H9 (cell line): ENCODE measurements around the gene VPS13A. TPM values are rescaled to one million over a fixed set of nuclear protein-coding genes. Genes with fewer than 3 reads are reported as not detected.

Source experiments
- DNase-seq: peaks from one replicate; pipeline ENCODE4 v3.0.0-alpha.2; 2017
- H2AFZ ChIP-seq: one replicate; pipeline ENCODE4 v1.6.1; 2013; ENCODE audit warnings: mild to moderate bottlenecking, low read length, control low read depth, moderate library complexity
- H2AK5ac ChIP-seq: 2 replicates; pipeline ENCODE4 v1.6.1; 2013; ENCODE audit warnings: low read length, control low read depth, mixed read lengths; ENCODE audit not compliant: insufficient read length
- H2BK120ac ChIP-seq: one replicate; pipeline ENCODE4 v1.6.1; 2013; ENCODE audit warnings: low read depth, mild to moderate bottlenecking, low read length, control low read depth, inconsistent platforms; ENCODE audit not compliant: poor library complexity, severe bottlenecking
- H2BK12ac ChIP-seq: 2 replicates; pipeline ENCODE4 v1.6.1; 2013; ENCODE audit warnings: low read length, control low read depth, mixed read lengths, low read depth; ENCODE audit not compliant: insufficient read length
- H2BK15ac ChIP-seq: 2 replicates; pipeline ENCODE4 v1.6.1; 2013; ENCODE audit warnings: low read depth, low read length, control low read depth
- H2BK20ac ChIP-seq: one replicate; pipeline ENCODE4 v1.6.1; 2013; ENCODE audit warnings: low read depth, mild to moderate bottlenecking, low read length, control low read depth, inconsistent platforms; ENCODE audit not compliant: poor library complexity, severe bottlenecking
- H2BK5ac ChIP-seq: 2 replicates; pipeline ENCODE4 v1.6.1; 2013; ENCODE audit warnings: low read length, control low read depth, mixed read lengths; ENCODE audit not compliant: insufficient read length
- H3K14ac ChIP-seq: 2 replicates; pipeline ENCODE4 v1.6.1; 2013; ENCODE audit warnings: low read length, control low read depth; ENCODE audit not compliant: insufficient read depth
- H3K18ac ChIP-seq: 2 replicates; pipeline ENCODE4 v1.6.1; 2013; ENCODE audit warnings: low read depth, mild to moderate bottlenecking, mixed read lengths, low read length, control low read depth; ENCODE audit not compliant: insufficient read length
- H3K23ac ChIP-seq: 2 replicates; pipeline ENCODE4 v1.6.1; 2013; ENCODE audit warnings: low read length, control low read depth, mixed read lengths, low read depth; ENCODE audit not compliant: insufficient read length
- H3K23me2 ChIP-seq: 2 replicates; pipeline ENCODE4 v1.6.1; 2013; ENCODE audit warnings: low read depth, mild to moderate bottlenecking, mixed read lengths, low read length, control low read depth; ENCODE audit not compliant: insufficient read length, poor library complexity, severe bottlenecking
- H3K27ac ChIP-seq: 2 replicates; pipeline ENCODE4 v1.5.1; 2013; ENCODE audit warnings: low read length, control low read depth, mixed read lengths, low read depth; ENCODE audit not compliant: insufficient read length
- H3K27me3 ChIP-seq: 2 replicates; pipeline ENCODE4 v1.6.1; 2013; ENCODE audit warnings: low read length, control low read depth, inconsistent platforms; ENCODE audit not compliant: insufficient read depth
- H3K4ac ChIP-seq: 2 replicates; pipeline ENCODE4 v1.6.1; 2013; ENCODE audit warnings: low read depth, mild to moderate bottlenecking, control low read depth, inconsistent platforms, low read length, moderate library complexity
- H3K4me1 ChIP-seq: 2 replicates; pipeline ENCODE4 v1.6.1; 2013; ENCODE audit warnings: low read length, control low read depth, inconsistent platforms; ENCODE audit not compliant: insufficient read depth
- H3K4me2 ChIP-seq: 2 replicates; pipeline ENCODE4 v1.6.1; 2013; ENCODE audit warnings: low read length, control low read depth, mixed read lengths; ENCODE audit not compliant: insufficient read length, insufficient read depth
- H3K56ac ChIP-seq: 2 replicates; pipeline ENCODE4 v1.6.1; 2013; ENCODE audit warnings: low read depth, mild to moderate bottlenecking, mixed read lengths, low read length, control low read depth; ENCODE audit not compliant: insufficient read length
- H3K79me1 ChIP-seq: 2 replicates; pipeline ENCODE4 v1.6.1; 2013; ENCODE audit warnings: low read depth, mild to moderate bottlenecking, moderate library complexity, low read length, control low read depth, inconsistent platforms; ENCODE audit not compliant: insufficient read depth, poor library complexity, severe bottlenecking
- H3K79me2 ChIP-seq: 2 replicates; pipeline ENCODE4 v1.6.1; 2013; ENCODE audit warnings: low read length, control low read depth, inconsistent platforms; ENCODE audit not compliant: insufficient read depth
- H3K9ac ChIP-seq: 2 replicates; pipeline ENCODE4 v1.6.1; 2013; ENCODE audit warnings: low read length, control low read depth, mixed read lengths; ENCODE audit not compliant: insufficient read length; ENCODE audit errors: extremely low read depth
- H3K9me3 ChIP-seq: one replicate; pipeline ENCODE4 v1.6.1; 2013; ENCODE audit warnings: low read depth, low read length, inconsistent platforms; ENCODE audit not compliant: control insufficient read depth
- H3T11ph ChIP-seq: one replicate; pipeline ENCODE4 v1.6.1; 2013; ENCODE audit warnings: mild to moderate bottlenecking, low read length, control low read depth, inconsistent platforms
- H4K20me1 ChIP-seq: one replicate; pipeline ENCODE4 v1.6.1; 2013; ENCODE audit not compliant: control insufficient read depth, insufficient read length, insufficient read depth
- H4K5ac ChIP-seq: 2 replicates; pipeline ENCODE4 v1.6.1; 2013; ENCODE audit warnings: low read depth, mild to moderate bottlenecking, mixed read lengths, low read length, control low read depth; ENCODE audit not compliant: insufficient read length
- H4K8ac ChIP-seq: replicated peaks from 2 replicates; pipeline ENCODE4 v1.6.1; 2013; ENCODE audit warnings: low read length, control low read depth, mixed read lengths, low read depth; ENCODE audit not compliant: insufficient read length
- H4K91ac ChIP-seq: 2 replicates; pipeline ENCODE4 v1.6.1; 2013; ENCODE audit warnings: low read depth, mild to moderate bottlenecking, moderate library complexity, mixed read lengths, low read length, control low read depth; ENCODE audit not compliant: insufficient read length
- H3K27ac Mint-ChIP-seq, 3 experiments: 2 replicates in 2 of 3; 3 replicates in 1 of 3; pipeline ENCODE4 v1.8.0; 2020 to 2021; ENCODE audit warnings: mixed read lengths in 3 of 3, mild to moderate bottlenecking in 1 of 3, moderate library complexity in 1 of 3
- H3K27me3 Mint-ChIP-seq: 2 replicates; pipeline ENCODE4 v1.8.0; 2021; ENCODE audit warnings: low read depth, mild to moderate bottlenecking, moderate library complexity, mixed read lengths
- H3K36me3 Mint-ChIP-seq, 3 experiments: 2 replicates in 2 of 3; 3 replicates in 1 of 3; pipeline ENCODE4 v1.8.0; 2020 to 2021; ENCODE audit warnings: low read depth in 3 of 3, mixed read lengths in 3 of 3; ENCODE audit not compliant: insufficient read depth in 1 of 3
- H3K4me1 Mint-ChIP-seq, 2 experiments: 2 replicates each; pipeline ENCODE4 v1.8.0; 2020; ENCODE audit warnings: mixed read lengths in 2 of 2
- H3K4me3 Mint-ChIP-seq, 2 experiments: 2 replicates in 1 of 2; 3 replicates in 1 of 2; pipeline ENCODE4 v1.8.0; 2020 to 2021; ENCODE audit warnings: mild to moderate bottlenecking in 2 of 2, mixed read lengths in 2 of 2, moderate library complexity in 1 of 2
- H3K9me3 Mint-ChIP-seq, 2 experiments: 2 replicates in 1 of 2; 3 replicates in 1 of 2; pipeline ENCODE4 v1.8.0; 2020; ENCODE audit warnings: mild to moderate bottlenecking in 2 of 2, mixed read lengths in 2 of 2, moderate library complexity in 1 of 2
- CTCF ChIP-seq: fragments of 200-600 bp; sonication (generic); conservative IDR thresholded peaks from 3 replicates; pipeline ENCODE4 v1.8.0; 2021; ENCODE audit warnings: antibody characterized with exemption, mild to moderate bottlenecking
- WGBS: extraction: QIAGEN DNeasy Blood & Tissue Kit; methylation state at CpG from one replicate; pipeline ENCODE4 v1.1.7; 2013; ENCODE audit warnings: missing lambda C conversion rate, low lambda C conversion rate, mixed read lengths; ENCODE audit not compliant: insufficient read length; ENCODE audit errors: extremely low coverage; 5-methylcytosine and 5-hydroxymethylcytosine counted together
- total RNA-seq: library from RNA; stranded (reverse); gene quantifications from 2 replicates; pipeline ENCODE4 v1.2.1, GENCODE V29; 2021

Gene VPS13A
- total RNA-seq, 1 experiment from 2014 or later: 34.0 TPM

DNA sequence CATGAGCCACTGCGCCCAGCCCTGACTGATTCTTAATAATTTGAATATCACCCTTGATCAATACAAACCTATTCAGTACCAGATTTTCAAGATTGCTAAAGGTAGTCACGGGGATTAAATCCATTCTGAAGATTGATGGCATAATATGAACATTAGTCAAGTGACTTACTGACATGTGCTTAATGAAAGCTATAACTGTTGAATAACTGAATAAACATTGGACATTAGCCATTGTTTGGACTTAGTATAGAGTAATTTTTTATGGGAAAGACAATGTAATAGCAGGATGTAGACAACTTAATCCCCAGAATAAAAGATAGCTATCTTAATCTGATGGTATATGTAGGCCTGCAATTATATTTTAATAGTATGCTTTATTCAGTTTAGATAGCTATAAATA, 35.0 kb upstream of the VPS13A start:
- Histone ChIP-seq H2AK5ac (no peak overlapping the region), H2AFZ (no peak overlapping the region), H3T11ph (no peak overlapping the region), H3K4me2 (no peak overlapping the region), H3K56ac (no peak overlapping the region), H3K79me1 (no peaks in the 10 kb centered on the region), H3K27ac (no peak overlapping the region), H3K4me1 (peaks cover 3% of the 10 kb centered on the region; the same call in 1 of the 2 replicates), H4K20me1 (no peaks in the 10 kb centered on the region), H2BK12ac (no peak overlapping the region), H4K5ac (no peak overlapping the region), H3K9ac (no peak overlapping the region), H3K79me2 (no peaks in the 10 kb centered on the region), H3K9me3 (no peaks in the 10 kb centered on the region), H2BK5ac (no peak overlapping the region), H3K27me3 (no peaks in the 10 kb centered on the region), H4K91ac (no peak overlapping the region), H2BK120ac (no peak overlapping the region), H3K18ac (no peak overlapping the region), H2BK15ac (no peak overlapping the region), H3K23me2 (no peaks in the 10 kb centered on the region), H3K14ac (no peak overlapping the region), H3K4ac (no peak overlapping the region), H4K8ac (no peak overlapping the region), H2BK20ac (no peak overlapping the region), H3K23ac (no peak overlapping the region)
- peaks cover 4 to 6% of the 10 kb centered on the region in 2 experiments; a peak in 4 of 5 replicates for H3K9me3 Mint-ChIP-seq
- H3K4me1 Mint-ChIP-seq: peaks cover 7 to 10% of the 10 kb centered on the region in 2 experiments
- H3K27ac Mint-ChIP-seq: no peak overlapping the region
- H3K4me3 Mint-ChIP-seq: no peak overlapping the region
- H3K27me3 Mint-ChIP-seq: peaks cover 8% of the 10 kb centered on the region; the same call in 1 of the 2 replicates
- peaks cover 2 to 7% (median 3%) of the 10 kb centered on the region in 3 experiments; a peak in 3 of 7 replicates for H3K36me3 Mint-ChIP-seq
- TF ChIP-seq CTCF: no peak
- no CpG with 5 or more reads among the region's 2 CpGs for WGBS
- no peak for DNase-seq
